Kidney (tissue), 14 donors: ENCODE results near the gene ST3GAL4. TPM values are rescaled to one million over a fixed set of nuclear protein-coding genes. Genes with fewer than 3 reads are reported as not detected.

ENCODE experiments used
- DNase-seq, 5 donors: peaks; one replicate each; pipeline ENCODE4 v3.0.0-alpha.2; 2013 to 2020
- FAIRE-seq: peaks from 2 replicates; lab custom pipeline; 2012; peaks lifted over from hg19 to GRCh38; lab: Jason Lieb, UNC
- H3K27ac ChIP-seq, 2 donors: one replicate each; pipeline ENCODE4 v1.7.0; 2013; ENCODE audit warnings: low read depth in 2 of 2, low read length in 2 of 2, inconsistent platforms in 1 of 2
- H3K27me3 ChIP-seq: one replicate; pipeline ENCODE4 v1.7.1; 2013; ENCODE audit warnings: low read length, inconsistent platforms; ENCODE audit not compliant: control insufficient read depth, insufficient read depth
- H3K36me3 ChIP-seq, 3 donors: one replicate each; pipeline versions ENCODE4 v1.7.0 to v1.7.1; 2013; ENCODE audit warnings: low read length in 3 of 3, control low read depth in 1 of 3, inconsistent platforms in 1 of 3; ENCODE audit not compliant: insufficient read depth in 3 of 3, control insufficient read depth in 2 of 3
- H3K4me1 ChIP-seq, 3 donors: one replicate each; pipeline versions ENCODE4 v1.7.0 to v1.7.1; 2013; ENCODE audit warnings: low read length in 3 of 3, inconsistent platforms in 1 of 3, low read depth in 1 of 3; ENCODE audit not compliant: control insufficient read depth in 2 of 3, insufficient read depth in 2 of 3
- H3K4me3 ChIP-seq, 3 donors: one replicate each; pipeline versions ENCODE4 v1.7.0 to v1.8.1; 2013; ENCODE audit warnings: low read length in 3 of 3, control low read depth in 1 of 3, inconsistent platforms in 1 of 3
- H3K9ac ChIP-seq, 3 donors: one replicate each; pipeline versions ENCODE4 v1.7.0 to v1.7.1; 2013; ENCODE audit warnings: low read length in 3 of 3, control low read depth in 1 of 3, inconsistent platforms in 1 of 3
- H3K9me3 ChIP-seq, 3 donors: one replicate each; pipeline versions ENCODE4 v1.7.0 to v1.7.1; 2013; ENCODE audit warnings: low read length in 3 of 3, control low read depth in 1 of 3, inconsistent platforms in 1 of 3; ENCODE audit not compliant: control insufficient read depth in 2 of 3, insufficient read depth in 1 of 3
- intact Hi-C: fragments of 100-400 bp; cut with DNase I; formaldehyde crosslinking; loops from one replicate; pipeline ENCODE4 v1.11.1; 2022
- polyA plus RNA-seq: library from polyadenylated mRNA; stranded (reverse); fragments of 350-450 nt; fragmentation: Illumina TruSeq; extraction: RNeasy Lipid Tissue Mini Kit (QIAGEN cat#74804); gene quantifications from one replicate; pipeline ENCODE4 v1.2.3, GENCODE V29; 2014; ENCODE audit warnings: low read depth, low replicate concordance; ENCODE audit not compliant: insufficient read depth
- total RNA-seq: library from RNA; stranded (reverse); fragmentation: NEBNext Ultra II Directional; extraction: Animal tissue kit (Norgen Biotek cat#: 25700); gene quantifications from one replicate; pipeline ENCODE4 v1.2.1, GENCODE V29; 2021
- TF ChIP-seq, protein P1 (sequence below): IDR thresholded peaks from 3 replicates; pipeline ENCODE4 v1.5.1; 2012; ENCODE audit warnings: mild to moderate bottlenecking, moderate library complexity, borderline replicate concordance; ENCODE audit not compliant: insufficient read depth; ENCODE audit errors: extremely low read depth
- donor health status: control.
- donor health status: control.
- donor health status: control.
- donor health status: control.
- donor health status: control.
- donor health status: DM: yes; HTN: yes; CAD: no.
- donor health status: Normal renal cell carcinoma (clear cell type).

The ST3GAL4 gene
- total and polyA plus RNA-seq, 2 donors from 2014 or later: 27.4 to 72.8 TPM

DNA sequence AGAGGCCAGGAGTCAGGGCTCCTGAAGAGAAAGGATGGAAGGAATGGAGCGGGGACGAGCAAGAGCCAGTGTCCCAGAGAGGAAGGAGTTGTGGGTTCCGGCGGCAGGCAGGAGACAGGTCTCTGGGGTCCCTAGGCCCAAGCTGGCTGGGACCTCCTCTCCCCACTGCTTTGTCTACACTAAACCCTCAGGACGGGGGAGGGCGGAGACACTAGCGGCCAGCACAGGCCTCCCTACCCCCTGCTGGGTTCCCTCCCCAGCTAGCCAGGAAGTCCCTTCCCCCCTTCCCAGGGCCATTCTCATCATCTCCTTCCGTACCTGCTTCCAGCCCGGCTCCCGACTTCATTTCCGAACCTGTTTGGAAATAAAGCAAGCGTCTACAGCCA lies 79.5 kb downstream of the ST3GAL4 start:
- TF ChIP-seq, protein P1, sequence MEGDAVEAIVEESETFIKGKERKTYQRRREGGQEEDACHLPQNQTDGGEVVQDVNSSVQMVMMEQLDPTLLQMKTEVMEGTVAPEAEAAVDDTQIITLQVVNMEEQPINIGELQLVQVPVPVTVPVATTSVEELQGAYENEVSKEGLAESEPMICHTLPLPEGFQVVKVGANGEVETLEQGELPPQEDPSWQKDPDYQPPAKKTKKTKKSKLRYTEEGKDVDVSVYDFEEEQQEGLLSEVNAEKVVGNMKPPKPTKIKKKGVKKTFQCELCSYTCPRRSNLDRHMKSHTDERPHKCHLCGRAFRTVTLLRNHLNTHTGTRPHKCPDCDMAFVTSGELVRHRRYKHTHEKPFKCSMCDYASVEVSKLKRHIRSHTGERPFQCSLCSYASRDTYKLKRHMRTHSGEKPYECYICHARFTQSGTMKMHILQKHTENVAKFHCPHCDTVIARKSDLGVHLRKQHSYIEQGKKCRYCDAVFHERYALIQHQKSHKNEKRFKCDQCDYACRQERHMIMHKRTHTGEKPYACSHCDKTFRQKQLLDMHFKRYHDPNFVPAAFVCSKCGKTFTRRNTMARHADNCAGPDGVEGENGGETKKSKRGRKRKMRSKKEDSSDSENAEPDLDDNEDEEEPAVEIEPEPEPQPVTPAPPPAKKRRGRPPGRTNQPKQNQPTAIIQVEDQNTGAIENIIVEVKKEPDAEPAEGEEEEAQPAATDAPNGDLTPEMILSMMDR: no peak
- H3K9ac ChIP-seq: no peak overlapping the region
- H3K9me3 ChIP-seq: no peaks in the 10 kb centered on the region
- no peaks in the 10 kb centered on the region for H3K36me3 ChIP-seq
- no peak overlapping the region for H3K27ac ChIP-seq
- H3K27me3 ChIP-seq: no peaks in the 10 kb centered on the region
- H3K4me3 ChIP-seq: no peak overlapping the region
- H3K4me1 ChIP-seq: no peaks in the 10 kb centered on the region
- DNase-seq (no peak), FAIRE-seq (no peak)
- intact Hi-C loops: no loop called here

DNA sequence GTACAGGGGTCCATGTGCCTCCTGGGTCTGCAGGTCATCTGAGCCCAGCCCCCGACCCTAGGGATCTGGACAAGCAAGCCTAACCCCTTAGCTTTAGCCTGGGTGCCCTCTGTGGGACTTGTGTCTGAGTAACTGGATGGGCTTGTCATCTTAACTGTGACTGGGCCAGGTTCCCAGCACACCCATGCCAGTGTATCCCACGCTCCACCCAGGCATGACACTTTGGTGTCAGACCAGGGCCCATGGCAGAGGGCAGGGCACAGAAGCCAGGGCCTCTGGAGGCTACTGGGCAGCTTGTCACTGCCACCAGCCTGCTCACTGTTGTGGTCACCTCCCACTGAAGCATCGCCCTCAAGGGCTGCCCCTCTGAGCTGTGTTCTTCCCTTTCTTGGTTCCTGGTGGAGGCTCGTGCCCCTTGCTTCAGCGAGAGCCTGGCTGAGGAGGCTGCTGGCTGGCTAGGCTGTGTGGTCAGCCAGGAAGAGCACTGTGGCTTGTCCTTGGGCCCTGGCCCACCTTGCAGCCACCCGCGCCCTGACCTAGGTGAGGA lies 80.8 kb downstream of the ST3GAL4 start:
- Histone ChIP-seq H3K27me3 (no peaks in the 10 kb centered on the region), H3K4me1 (peaks cover 0 to 3% (median 0%) of the 10 kb centered on the region in 3 donors), H3K4me3 (no peak overlapping the region), H3K9ac (no peak overlapping the region), H3K27ac (no peak overlapping the region), H3K9me3 (no peaks in the 10 kb centered on the region), H3K36me3 (no peaks in the 10 kb centered on the region)
- DNase-seq (no peak), FAIRE-seq (no peak)
- intact Hi-C loops: no loop called here
- TF ChIP-seq, protein P1: no peak

DNA sequence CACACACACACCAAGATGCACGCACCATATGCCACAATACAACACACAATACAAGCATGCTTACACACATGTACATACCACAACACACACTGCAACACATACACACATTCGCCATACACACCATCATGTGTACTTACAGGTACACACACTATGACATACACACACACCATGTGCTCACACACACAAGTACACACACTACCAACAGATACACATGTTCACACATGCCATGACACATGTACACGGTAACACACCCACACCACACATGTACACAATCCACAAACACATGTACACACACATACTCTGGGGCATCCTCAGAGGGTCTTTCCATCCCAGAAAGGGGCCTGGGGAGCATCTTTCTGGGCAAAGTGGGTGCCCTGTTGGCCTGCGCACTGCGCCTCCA lies 82.2 kb downstream of the ST3GAL4 start:
- no peak overlapping the region for H3K9ac ChIP-seq
- intact Hi-C loops: no loop called here
- no peak overlapping the region for H3K27ac ChIP-seq
- H3K4me1 ChIP-seq: peaks cover 0 to 3% (median 0%) of the 10 kb centered on the region in 3 donors
- TF ChIP-seq, protein P1: no peak
- DNase-seq (no peak), FAIRE-seq (no peak)
- H3K27me3 ChIP-seq: no peaks in the 10 kb centered on the region
- H3K9me3 ChIP-seq: no peaks in the 10 kb centered on the region
- no peaks in the 10 kb centered on the region for H3K36me3 ChIP-seq
- H3K4me3 ChIP-seq: no peak overlapping the region

DNA sequence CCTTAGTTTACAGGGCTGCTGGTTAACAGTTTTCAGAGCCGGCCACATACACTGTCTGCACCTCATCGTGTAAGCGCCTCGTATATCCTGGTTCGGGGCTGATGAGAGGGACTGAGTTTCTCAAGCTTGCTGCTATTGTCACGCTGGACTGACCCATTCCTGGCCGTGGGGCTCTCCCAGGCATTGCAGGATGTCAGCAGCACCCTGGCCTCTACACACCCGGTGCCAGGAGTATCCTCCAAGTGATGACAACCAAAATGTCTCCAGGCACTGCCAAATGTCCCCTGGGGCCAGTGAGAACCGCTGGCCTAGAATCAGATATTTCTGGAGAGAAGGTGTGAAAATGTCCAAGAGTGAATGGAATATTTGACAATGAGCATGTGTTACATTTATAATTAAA lies 82.8 kb downstream of the ST3GAL4 start:
- FAIRE-seq: no peak
- H3K4me3 ChIP-seq: no peak overlapping the region
- H3K27ac ChIP-seq: no peak overlapping the region
- H3K27me3 ChIP-seq: no peaks in the 10 kb centered on the region
- no peaks in the 10 kb centered on the region for H3K36me3 ChIP-seq
- no peak overlapping the region for H3K9ac ChIP-seq
- intact Hi-C loops: no loop called here
- TF ChIP-seq, protein P1: no peak
- DNase-seq: no peak
- peaks cover 0 to 3% (median 0%) of the 10 kb centered on the region in 3 donors for H3K4me1 ChIP-seq
- no peaks in the 10 kb centered on the region for H3K9me3 ChIP-seq
